HCT116 (cell line): Measurements from ENCODE around the gene PSG2.
"Not testable (repeated sequence)": the region's sequence is repeated elsewhere in the genome, so short reads cannot be mapped to it uniquely, and the experiment has no call there.

Source experiments
- CEBPB ChIP-seq: IDR thresholded peaks from 2 replicates; pipeline ENCODE4 v1.6.1; 2012; ENCODE audit warnings: low read depth
- EZH2 ChIP-seq: fragments of 200-600 bp; sonication (generic); IDR thresholded peaks from 2 replicates; pipeline ENCODE4 v1.6.1; 2017; ENCODE audit warnings: antibody characterized with exemption, mixed run types
- EZH2phosphoT487 ChIP-seq: fragments of 200-600 bp; IDR thresholded peaks from 2 replicates; pipeline ENCODE4 v1.6.1; 2018; ENCODE audit warnings: antibody characterized with exemption, borderline replicate concordance
- FOSL1 ChIP-seq: IDR thresholded peaks from 2 replicates; pipeline ENCODE4 v1.6.1; 2012; ENCODE audit warnings: low read depth
- POLR2A ChIP-seq: IDR thresholded peaks from 2 replicates; pipeline ENCODE4 v1.7.0; 2011; ENCODE audit warnings: borderline replicate concordance; ENCODE audit not compliant: insufficient read depth, insufficient read length; ENCODE audit errors: extremely low read depth
- POLR2AphosphoS5 ChIP-seq: IDR thresholded peaks from 2 replicates; pipeline ENCODE4 v1.6.1; 2011; ENCODE audit warnings: mild to moderate bottlenecking, low read depth, low read length, moderate library complexity
- SRF ChIP-seq: IDR thresholded peaks from 2 replicates; pipeline ENCODE4 v1.6.1; 2012; ENCODE audit warnings: low read depth
- YY1 ChIP-seq: IDR thresholded peaks from 2 replicates; pipeline ENCODE4 v1.6.1; 2011; ENCODE audit warnings: low read length, low read depth, moderate library complexity, mild to moderate bottlenecking; ENCODE audit not compliant: insufficient replicate concordance; ENCODE audit errors: extremely low read depth
- TF ChIP-seq, protein P1 (sequence below), 3 experiments: fragments of 200-600 bp in 1 of 3; sonication (generic) in 1 of 3; IDR thresholded peaks in 2 of 3; conservative IDR thresholded peaks in 1 of 3; 2 replicates each; pipeline ENCODE4 v1.5.1; 2012 to 2017; ENCODE audit warnings: low read depth in 2 of 3, low read length in 2 of 3, antibody characterized with exemption in 1 of 3, borderline replicate concordance in 1 of 3, control low read depth in 1 of 3, mild to moderate bottlenecking in 1 of 3, mixed read lengths in 1 of 3, mixed run types in 1 of 3, moderate library complexity in 1 of 3; ENCODE audit not compliant: insufficient read depth in 1 of 3
- TF ChIP-seq, protein P2 (sequence below): IDR thresholded peaks from 2 replicates; pipeline ENCODE4 v1.6.1; 2012; ENCODE audit warnings: low read depth

DNA sequence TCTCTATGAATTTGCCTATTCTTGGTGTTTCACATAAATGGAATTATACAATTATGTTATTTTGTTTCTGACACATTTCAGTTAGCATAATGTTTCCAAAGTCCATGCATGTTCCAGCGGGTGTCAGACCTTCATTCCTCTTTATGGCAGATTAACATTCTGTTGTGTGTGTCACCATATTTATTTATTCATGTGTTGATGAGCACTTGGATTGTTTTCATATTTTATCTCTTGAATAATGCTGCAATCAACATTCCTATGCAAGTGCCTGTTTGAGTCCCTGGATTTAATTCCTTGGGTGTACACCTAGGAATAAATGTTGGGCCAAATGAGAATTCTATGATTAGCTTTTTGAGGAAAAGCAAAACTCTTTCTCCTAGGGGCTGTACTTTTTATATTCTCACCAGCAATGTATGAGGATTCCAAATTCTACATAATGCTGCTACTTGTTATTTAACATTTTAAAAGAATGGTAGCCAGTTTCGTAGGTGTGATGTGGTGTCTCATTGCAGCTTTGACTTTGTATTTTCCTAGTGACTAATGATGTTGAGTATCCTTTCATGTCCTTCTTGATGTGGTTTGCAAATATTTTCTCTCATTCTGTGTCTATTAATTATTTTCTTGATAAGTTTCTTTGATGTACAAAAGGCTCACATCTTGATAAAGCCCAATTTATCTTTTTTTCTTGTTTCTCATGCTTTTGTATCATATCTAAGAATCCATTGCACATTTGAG is 3.5 kb upstream of the PSG2 start:
- TF ChIP-seq, protein P1, sequence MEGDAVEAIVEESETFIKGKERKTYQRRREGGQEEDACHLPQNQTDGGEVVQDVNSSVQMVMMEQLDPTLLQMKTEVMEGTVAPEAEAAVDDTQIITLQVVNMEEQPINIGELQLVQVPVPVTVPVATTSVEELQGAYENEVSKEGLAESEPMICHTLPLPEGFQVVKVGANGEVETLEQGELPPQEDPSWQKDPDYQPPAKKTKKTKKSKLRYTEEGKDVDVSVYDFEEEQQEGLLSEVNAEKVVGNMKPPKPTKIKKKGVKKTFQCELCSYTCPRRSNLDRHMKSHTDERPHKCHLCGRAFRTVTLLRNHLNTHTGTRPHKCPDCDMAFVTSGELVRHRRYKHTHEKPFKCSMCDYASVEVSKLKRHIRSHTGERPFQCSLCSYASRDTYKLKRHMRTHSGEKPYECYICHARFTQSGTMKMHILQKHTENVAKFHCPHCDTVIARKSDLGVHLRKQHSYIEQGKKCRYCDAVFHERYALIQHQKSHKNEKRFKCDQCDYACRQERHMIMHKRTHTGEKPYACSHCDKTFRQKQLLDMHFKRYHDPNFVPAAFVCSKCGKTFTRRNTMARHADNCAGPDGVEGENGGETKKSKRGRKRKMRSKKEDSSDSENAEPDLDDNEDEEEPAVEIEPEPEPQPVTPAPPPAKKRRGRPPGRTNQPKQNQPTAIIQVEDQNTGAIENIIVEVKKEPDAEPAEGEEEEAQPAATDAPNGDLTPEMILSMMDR (IDR thresholded peaks at IDR 0.05 in 2 of 3, conservative IDR thresholded peaks at IDR 0.05 in 1 of 3; ENCODE audit: borderline replicate concordance in 1 of 3, insufficient read depth in 1 of 3, low read depth in 2 of 3, low read length in 2 of 3), result not testable (repeated sequence)
- not testable (repeated sequence) for TF ChIP-seq EZH2, EZH2phosphoT487, POLR2A, SRF, CEBPB, FOSL1, YY1, POLR2AphosphoS5
- TF ChIP-seq, protein P2, sequence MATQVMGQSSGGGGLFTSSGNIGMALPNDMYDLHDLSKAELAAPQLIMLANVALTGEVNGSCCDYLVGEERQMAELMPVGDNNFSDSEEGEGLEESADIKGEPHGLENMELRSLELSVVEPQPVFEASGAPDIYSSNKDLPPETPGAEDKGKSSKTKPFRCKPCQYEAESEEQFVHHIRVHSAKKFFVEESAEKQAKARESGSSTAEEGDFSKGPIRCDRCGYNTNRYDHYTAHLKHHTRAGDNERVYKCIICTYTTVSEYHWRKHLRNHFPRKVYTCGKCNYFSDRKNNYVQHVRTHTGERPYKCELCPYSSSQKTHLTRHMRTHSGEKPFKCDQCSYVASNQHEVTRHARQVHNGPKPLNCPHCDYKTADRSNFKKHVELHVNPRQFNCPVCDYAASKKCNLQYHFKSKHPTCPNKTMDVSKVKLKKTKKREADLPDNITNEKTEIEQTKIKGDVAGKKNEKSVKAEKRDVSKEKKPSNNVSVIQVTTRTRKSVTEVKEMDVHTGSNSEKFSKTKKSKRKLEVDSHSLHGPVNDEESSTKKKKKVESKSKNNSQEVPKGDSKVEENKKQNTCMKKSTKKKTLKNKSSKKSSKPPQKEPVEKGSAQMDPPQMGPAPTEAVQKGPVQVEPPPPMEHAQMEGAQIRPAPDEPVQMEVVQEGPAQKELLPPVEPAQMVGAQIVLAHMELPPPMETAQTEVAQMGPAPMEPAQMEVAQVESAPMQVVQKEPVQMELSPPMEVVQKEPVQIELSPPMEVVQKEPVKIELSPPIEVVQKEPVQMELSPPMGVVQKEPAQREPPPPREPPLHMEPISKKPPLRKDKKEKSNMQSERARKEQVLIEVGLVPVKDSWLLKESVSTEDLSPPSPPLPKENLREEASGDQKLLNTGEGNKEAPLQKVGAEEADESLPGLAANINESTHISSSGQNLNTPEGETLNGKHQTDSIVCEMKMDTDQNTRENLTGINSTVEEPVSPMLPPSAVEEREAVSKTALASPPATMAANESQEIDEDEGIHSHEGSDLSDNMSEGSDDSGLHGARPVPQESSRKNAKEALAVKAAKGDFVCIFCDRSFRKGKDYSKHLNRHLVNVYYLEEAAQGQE, result not testable (repeated sequence)
